Fibroblast of skin of left biceps (primary cell): ENCODE results near the gene PRR7.

ENCODE experiments used
- DNase-seq, 2 experiments: peaks; one replicate each; pipeline ENCODE4 v3.0.0-alpha.2; 2013; ENCODE audit warnings: low read depth in 2 of 2

The PRR7 gene

DNA sequence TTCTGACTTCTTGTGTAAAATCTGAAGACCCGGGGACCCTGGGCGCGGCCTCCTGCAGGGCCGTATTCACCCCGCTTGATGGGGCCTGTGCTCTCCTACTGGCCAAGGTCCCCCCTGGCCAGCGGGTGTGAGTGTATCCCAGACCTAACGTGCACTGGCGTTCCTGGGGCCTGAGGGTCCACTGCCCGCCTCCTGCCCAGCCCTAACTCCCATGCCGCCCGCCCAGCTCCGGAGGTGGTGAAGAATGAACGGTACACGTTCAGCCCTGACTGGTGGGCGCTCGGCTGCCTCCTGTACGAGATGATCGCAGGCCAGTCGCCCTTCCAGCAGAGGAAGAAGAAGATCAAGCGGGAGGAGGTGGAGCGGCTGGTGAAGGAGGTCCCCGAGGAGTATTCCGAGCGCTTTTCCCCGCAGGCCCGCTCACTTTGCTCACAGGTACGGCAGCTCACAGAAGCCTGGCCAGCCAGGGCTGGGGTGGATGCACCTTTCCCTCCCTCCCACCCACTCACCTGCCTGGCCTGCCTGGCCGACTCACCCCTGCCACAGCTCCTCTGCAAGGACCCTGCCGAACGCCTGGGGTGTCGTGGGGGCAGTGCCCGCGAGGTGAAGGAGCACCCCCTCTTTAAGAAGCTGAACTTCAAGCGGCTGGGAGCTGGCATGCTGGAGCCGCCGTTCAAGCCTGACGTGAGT, 10.6 kb upstream of the PRR7 start:
- no peak for DNase-seq

DNA sequence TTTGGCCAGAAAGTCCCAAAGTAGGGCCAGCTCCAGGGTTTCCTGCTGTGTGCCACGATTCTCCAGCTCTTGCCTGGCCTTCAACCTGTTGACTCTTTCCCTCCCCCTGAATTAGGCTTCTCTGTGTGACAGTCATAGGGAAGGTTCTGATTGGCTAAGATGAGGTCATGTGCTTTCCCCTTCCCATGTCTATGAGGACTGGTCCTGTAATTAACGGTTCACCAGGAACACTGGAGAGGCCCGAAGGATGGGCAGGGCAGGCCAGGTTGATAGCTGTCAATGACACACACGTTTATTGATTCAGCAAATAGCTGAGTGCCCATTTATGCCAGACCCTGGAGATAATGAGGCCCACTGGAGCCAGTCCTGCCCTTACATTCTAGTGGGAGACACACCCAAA, 9.0 kb upstream of the PRR7 start:
- DNase-seq, result no peak

DNA sequence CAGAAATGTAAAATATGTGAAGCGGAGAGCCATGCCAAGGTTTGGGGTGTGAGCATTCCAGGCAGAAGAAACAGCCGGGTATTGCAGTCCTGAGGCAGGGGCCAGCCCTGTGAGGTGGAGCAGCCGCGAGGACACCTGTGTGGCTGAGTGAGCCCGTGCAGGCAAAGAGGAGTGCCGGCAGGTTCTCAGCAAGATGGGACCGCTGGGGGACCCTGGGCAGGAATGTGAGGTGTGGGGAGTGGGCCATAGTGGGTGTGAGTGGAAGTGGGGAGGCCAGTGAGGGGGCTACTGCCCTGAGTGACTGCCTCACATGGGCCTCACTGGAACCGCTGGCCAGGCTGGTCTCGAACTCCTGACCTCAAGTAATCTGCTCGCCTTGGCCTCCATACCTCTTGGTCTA, 8.1 kb upstream of the PRR7 start:
- no peak for DNase-seq

DNA sequence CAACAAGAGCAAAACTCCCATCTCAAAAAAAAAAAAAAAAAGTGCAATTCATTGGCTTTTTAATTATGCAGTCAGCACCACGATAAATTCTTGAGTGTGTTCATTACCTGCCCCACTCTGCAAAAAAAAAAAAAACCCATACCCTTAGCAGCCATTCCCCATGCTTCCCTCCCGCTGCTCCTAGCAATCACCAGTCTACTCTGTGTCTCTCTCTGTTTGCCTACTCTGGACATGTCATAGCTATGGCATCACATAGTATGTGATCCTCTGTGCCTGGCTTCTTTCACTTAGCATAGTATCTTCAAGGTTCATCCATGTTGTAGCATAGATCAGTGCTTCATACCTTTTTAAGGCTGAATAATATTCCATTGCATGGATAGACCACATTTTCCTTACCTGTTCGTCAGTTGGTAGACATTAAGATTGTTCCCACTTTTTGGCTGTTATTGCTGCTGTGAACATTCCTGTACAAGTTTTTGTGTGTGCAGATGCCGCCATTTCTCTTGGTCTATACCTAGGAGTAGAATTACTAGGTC, 7.0 kb upstream of the PRR7 start:
- no peak for DNase-seq

DNA sequence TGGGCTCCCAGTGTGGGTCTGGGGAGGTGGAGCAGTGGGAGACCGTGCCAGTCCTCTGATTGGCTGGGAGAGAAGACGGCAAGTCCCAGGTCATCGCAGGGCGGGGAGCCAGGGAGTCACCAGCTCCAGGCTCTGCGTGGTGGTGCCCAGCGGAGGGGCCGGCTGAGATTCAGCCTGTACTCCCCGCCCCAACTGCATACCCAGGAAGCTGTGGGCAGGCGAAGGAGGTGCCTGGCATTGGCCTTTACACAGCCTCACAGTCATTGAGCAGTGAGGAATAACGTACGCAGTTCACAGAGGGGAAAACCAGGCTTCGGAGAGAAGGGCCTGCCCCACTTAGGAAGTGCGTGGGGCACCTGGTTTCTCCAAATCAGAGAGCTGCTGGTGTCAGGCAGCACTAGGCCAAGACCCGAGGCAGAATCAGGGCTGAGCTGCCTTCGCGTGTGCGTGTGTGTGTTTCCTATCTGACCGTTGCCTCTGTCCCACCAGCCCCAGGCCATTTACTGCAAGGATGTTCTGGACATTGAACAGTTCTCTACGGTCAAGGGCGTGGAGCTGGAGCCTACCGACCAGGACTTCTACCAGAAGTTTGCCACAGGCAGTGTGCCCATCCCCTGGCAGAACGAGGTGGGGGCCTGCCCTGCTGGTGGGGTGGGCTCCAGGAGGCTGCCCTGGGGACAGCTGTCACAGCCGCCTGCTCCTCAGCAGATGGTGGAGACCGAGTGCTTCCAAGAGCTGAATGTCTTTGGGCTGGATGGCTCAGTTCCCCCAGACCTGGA, 6.2 kb upstream of the PRR7 start:
- DNase-seq, result no peak

DNA sequence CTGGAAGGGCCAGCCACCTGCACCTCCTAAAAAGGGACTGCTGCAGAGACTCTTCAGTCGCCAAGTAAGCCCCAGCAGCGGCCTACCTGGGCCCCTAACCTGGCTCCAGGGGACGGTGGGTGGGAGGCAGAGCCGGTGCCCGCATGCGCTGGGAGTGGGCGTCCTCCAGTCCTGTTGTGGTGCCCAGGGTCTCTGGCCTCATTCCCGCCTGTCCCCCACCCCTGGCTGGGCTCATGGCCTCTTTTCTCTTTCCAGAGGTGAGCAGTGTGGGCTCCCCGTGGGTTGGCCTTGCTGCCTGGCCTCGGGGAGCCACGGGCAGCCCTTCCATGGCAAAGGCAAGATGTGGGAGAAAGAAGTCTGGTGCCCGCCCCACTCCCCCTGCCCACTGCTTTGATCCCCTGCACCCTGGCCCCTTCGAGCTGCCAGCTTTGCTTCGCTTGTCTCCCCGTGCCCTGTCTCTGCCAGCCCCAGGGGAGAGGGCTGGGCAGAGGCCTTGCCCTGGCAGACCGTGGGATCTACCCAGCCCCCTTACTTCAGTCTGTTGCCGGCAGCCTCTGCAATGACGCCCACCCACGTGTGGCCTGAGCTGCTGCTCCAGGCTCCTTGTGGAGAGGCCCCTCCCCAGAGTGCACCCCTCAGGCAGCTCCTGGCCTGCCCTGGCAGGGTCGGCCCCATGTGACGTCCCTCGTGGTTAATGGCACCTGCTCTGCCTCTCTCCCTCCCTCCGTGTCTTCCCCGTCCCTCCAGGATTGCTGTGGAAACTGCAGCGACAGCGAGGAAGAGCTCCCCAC, 5.4 kb upstream of the PRR7 start:
- no peak for DNase-seq

DNA sequence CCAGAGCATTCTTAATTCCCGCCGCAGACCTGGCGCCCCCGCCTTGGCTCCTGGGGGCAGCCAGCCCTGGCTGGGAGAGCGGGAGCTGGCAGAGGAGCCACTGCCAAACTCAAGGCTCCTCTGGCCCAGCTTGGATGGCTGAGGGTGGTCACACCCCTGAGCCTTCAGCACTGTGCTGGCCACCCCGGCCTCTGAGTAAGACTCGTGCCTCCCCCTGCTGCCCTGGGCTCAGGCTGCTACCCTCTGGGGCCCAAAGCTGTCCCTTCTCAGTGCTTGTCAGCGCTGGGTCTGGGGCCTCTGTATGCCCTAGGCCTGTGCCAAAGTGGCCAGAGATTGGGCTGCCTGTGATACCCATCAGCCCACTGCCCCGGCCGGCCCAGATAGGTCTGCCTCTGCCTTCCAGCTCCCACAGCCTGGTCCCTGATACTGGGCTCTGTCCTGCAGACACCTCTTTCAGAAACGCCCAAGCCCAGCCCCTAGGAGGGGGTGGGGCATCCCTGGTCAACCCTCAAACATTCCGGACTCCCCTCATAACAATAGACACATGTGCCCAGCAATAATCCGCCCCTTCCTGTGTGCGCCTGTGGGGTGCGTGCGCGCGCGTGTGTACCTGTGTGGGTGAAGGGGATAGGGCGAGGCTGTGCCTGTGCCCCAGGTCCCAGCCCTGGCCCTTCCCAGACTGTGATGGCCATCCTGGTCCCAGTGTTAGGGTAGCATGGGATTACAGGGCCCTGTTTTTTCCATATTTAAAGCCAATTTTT, 4.4 kb upstream of the PRR7 start:
- DNase-seq, result no peak

DNA sequence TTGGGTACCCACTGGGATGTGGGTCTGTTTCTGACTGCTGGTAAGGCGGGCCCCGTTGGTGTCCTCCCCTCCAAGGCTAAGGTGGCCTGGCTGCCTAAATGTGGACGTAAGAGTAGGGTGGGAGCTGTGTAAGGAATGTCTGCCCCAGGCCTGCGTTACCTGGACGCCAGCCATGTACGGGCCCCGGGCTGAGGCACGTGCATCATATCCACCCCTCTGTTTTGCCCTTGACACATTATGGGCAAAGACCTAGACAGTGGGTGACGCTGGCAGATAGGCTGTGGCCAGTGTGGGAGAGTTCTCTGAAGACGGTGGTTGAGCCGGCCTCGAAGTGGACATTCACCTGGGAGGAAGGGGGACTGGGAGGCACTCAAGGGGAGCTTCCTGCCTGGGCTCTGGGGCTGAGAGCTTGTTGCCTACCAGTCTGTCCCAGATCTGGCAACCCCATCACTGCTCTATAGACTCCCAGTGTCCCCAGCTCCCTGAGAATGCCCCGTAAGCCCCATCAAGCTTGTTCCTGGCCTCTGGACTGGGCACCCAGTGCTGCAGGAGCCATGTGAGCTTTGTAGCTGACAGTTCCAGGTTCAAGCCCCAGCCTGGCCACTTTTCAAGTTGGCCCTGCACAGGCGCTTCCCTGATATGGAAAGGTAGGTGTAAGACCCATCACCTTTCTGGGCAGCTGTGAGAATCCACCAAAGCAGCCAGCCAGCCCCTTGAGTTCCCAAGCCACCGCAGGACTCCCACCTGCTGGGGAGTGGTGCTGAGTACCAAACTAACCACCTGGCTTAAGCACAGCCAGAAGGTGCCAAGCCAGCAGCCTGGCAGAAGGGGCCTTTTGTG, 3.2 kb upstream of the PRR7 start:
- no peak for DNase-seq

DNA sequence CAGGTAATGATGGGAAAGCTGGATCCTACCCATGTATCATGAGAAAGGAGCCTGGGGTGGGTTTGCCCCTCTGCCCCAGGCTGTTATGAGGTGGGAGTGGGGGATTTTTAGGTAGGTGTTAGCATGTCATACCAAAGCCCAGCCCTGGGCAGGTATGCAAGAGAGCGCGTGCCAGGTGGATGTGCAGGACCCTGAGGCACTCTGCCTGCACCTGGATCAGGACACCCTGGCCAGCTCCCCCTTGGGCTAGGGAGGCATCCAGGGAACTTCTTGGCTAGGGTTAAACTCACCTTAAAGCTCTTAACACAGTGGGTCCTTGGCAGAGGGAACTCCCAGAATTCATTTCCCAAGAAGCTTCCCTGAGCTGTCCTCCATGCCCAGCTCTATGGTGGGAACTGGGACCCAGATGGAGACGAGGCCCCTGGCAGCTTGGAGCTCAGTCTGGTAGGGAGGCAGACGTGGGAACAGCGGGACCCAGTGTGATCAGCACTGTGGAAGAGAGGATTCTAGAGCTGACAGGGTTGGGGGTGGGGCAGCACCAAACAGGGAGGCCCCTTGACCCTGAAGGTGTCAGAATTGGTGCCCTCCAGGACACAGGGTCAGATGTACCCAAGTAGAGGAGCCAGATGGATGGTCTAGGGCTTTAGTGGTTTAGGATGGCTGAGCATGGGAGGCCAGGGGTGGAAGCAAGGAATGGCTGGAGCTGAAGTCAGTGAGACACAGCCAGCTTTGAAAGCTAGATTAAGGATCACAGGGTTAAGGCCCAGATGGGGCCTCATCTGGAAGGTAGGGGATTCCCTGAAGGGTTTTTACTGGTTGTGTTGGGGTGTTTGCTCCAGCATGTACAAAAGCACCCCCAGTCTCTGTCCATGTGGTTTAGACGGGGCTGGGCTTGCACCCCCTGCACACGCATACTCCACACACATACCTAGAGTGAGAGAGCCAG, 2.2 kb upstream of the PRR7 start:
- no peak for DNase-seq

DNA sequence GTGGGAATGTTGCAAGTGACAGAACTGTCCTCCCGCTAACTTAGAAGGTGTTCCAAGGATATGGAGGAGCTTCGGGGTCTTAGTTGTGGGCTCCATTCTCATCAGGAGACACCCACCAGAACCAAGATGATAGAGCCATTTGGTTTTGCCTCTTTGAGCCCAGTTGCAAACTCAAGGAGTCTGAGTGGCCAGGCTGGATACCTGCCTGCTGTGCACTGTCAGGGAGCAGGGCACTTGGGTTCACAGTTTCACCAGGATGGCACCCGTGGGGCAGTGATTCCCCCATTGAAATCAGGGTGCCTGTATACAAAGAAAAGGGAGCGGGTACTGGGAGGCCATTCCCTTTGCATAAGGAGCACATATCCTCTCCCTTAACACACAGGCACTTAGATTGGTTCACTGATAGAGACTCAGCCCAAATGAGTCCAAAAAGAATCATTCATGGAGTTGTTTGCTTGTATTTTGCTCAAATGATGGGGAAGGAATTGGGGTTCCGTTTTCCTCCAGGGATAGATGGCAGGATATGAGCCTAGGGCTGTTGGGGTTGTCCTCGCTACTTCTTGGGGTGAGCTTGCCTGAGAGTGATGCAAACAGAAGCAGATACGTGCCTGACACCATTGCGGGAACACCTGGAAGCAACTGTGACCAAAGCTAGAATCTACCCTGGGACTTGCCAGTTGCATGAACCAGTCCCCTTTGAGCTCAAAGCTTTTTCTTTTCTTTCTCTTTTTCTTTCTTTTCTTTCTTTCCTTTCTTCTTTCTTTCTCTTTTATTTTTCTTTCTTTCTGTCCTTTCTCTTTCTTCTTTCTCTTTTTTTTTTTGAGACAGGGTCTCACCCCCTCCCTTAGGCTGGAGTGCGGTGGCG, 1.3 kb upstream of the PRR7 start:
- DNase-seq, result no peak

DNA sequence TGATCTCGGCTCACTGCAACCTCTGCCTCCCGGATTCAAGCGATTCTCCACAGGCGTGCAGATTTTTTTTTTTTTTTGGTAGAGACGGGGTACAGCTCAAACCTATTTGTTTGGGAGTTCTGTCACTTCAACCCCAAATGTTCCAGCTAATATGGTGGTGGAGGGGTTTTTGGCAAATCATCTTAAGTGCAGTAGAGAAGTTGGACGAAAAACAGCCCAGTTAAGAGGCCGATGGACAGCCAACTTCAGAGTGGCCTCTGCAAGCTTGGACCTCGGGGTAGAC, 756 bp upstream of the PRR7 start:
- DNase-seq, result no peak

DNA sequence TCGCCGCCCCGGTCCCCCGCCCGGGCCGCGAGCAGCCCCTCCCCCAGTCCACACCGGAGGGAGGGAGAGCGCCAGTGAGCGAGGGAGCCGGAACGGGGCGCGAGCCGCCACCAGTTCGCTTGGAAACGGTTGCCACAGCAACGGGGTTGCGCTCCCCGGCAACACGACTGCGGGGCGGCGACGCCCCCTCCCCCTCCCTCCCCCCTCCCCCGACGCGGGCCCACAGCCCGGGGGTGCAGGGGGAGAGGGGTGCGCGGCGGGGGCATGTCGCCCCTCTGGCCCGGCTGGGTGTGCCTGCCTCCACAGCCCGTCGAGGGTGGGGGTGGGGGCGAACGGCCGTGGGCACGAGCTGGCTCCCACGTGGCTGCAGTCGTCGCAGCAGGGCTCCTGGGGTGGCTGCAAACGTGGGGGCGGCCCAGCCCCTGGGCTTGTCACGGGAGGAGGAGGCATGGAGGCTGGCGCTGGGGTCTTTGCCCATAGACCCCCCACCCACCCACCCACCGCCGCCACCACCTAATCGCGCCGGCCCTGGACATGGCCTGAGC, 524 bp downstream of the PRR7 start:
- no peak for DNase-seq

DNA sequence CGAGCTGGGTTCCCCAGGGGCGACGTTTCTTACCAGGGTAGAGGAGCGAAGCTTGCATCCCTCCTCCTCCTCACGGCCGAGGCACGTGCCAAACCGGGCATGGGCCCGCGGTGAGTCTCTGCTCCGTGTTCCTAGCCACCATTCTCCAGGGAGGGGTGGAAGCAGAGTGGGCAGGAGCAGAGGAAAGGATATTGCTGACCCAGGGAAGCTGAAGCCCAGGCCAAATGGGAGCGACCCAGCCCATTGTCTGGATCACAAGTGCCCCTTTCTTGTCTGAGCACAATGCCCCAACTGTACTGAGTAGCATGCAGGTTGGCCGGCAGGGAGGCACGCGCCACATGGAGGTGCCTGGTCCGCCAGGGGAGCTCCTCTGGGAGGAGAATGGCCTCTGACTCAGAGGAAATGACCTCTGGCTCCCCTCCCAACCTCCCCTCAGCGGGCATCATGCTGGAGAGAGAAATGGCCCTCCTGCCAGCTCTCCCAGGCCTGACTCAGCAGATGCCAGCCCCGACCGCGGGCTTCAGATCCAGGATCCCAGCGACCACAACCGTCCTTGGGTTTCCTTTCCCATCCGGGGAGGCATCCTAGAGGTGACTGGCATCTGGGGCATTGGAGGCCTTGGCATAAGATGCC, 1.1 kb downstream of the PRR7 start:
- DNase-seq, result no peak

DNA sequence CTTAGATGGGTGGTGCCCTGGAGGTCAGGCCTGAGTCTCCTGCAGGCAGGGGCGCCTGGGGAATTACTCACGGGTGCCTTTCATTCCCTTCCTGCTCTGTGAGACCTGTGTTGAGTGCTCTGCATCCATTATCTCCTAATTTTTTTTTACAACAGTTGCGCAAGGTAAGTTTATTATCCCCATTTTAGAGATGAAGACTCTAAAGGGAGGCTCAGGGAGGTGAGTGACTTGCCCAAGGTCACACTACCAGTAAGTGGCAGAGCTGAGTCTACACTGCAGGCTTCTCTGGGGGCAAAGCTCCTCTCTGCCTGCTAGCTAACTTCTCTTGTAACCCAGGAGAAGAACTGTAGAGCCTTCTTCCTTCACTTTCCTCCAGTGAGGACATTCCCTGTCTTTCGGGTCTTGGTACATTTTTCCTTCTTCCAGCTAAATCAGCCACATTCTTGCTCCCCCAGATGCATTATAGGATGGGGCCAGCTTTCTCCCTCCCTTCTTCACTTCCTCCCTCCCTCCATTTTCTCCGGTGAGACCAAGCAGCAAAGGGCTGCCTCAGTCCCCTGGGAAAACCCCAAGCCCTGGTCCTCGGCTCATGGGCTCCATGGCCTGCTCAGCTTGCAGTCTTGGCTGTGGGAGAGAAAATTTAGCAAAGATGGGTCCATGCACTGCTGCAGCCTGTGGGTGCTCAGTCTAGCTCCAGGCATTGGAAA, 1.8 kb downstream of the PRR7 start:
- DNase-seq, result no peak

DNA sequence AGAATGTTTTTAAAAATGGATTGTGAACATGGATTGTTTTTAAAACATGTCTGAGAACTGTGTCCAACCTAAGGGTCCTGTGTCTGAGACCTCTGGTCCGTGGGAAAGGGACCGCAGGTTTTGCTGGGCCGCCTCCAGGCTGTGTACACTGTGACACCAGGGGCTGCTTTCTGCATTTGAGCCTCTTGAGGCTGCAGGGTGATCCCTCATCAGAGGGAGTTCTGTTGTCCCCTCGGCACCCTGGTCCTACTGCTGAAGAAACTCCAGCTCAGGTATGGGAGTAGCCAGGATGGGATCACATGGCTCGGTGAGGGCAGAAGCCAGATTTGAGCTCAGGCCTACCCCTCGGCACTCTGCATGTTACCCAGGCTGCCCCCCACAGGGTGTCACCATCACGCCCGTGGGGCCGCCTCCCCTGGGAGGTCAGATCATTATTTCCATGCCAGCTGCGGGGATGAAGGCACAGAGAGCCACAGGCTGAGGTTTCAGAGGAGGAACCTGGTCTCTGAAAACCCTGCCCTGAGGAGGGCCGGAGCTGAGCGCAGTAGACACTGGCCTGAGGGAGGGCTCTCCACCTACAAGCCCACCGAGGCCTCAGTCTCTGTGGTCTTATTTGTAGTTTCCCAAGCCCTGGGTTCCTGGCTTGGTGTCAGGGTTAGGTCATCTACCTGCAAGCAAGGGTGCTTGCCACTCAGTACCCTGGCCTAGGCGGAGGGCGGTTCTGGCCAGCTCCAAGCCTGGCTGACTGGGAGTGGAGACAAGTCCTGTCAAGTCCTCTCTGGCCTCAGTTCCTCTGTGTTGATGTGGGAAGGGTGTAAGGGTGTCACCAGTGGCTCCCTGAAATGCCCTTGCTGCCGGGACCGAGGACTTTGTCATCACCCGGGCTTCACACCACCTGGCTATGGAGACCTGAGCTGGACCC, 2.8 kb downstream of the PRR7 start:
- DNase-seq, result no peak

DNA sequence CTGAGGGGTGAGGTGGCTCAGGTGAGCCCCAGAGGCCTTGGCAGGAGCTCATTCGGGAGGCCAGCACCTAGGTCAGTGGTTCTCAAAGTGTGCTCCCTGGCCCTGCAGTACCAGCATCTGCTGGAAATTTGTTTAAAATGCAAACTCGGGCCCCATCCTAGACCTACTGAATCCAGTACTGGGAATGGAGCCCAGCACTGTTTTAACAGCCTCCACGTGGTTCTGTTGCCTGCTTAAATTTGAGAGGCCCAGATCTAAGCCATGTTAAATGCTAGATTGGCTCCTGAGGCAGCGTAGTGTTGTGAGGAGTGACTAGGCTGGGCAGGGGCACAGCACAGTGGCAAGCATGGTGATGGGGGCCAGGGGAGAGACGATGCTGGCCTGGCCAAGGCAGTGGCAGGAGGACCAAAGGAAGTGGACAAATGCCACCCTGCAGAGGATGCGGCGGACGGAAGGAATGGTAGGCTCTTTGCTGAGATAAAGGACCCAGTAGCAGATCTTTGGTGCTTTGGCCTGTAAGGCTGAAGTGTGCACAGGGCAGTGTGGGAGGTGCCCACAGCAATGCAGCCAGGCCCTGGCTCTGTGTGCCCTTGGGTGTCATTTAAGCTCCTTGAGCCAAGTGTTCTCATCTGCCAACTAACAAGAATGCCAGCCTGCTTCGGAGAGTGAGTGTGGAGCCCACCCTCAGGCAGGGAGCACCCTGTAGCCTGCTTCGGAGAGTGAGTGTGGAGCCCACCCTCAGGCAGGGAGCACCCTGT, 4.2 kb downstream of the PRR7 start:
- no peak for DNase-seq
